Measurements from ENCODE around the gene ONECUT3. TPM values are rescaled to one million over a fixed set of nuclear protein-coding genes. Genes with fewer than 3 reads are reported as not detected.

Gene ONECUT3
- total and polyA plus RNA-seq, 2 donors (not counting 3 experiments of a cell fraction or from before 2014, with no cell fraction given), result not detected

DNA sequence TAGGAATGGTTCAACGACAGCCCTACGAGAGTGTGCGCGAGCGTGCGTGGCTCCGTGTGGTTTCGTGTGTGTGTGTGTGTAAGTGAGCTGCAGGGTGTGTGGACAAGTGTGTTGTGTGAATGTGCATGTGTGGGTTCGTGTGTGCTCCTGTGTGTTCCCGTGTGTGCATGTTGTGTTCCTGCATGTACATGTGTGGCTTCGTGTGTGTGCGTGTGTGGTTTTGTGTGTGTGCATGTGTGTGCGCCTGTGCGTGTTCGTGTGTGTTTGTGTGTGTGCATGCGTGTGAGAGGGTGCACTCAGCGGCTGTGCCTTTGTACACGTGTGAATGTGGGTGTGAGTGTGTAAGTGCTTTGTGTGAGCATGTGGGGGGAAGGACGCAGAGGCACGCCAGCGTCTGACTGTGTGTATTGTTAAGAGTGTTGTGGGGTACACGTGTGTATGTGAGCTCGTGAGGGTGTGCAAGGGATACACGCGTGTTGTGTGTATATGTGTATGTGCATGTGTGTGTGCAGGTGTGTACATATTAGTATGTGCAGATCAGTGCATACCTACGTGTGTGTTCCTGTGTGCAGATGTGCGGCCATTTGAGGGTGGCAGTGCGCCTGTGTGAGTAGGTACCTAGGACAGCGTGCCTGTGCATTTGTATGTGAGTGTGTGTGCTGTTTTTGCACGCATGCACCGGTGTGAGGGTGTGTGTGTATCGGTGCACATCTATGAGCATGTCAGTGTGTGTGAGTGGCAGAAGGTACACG lies 24.3 kb upstream of the ONECUT3 start:
- Histone ChIP-seq H4K20me1 (replicated peaks; ENCODE audit: control insufficient read depth, extremely low read depth, insufficient read depth, low read length) (no peaks in the 10 kb centered on the region), H3K27me3 (ENCODE audit: control insufficient read depth in 2 of 2, insufficient read depth in 2 of 2, low read length in 2 of 2) (peaks cover 3 to 5% of the 10 kb centered on the region in 2 experiments), H3K4me1 (ENCODE audit: control insufficient read depth, extremely low read depth, insufficient read depth, low read length) (peaks cover 3% of the 10 kb centered on the region), H3K79me2 (ENCODE audit: control insufficient read depth, insufficient read depth, low read length) (no peaks in the 10 kb centered on the region), H3K9ac (replicated peaks; ENCODE audit: extremely low read depth, insufficient read depth, low read length) (no peak overlapping the region), H3K4me3 (replicated peaks in 1 of 3; ENCODE audit: insufficient read depth in 1 of 3, low read depth in 1 of 3, low read length in 3 of 3) (no peak overlapping the region), H3K9me3 (replicated peaks; ENCODE audit: control insufficient read depth, insufficient read depth, low read length) (no peaks in the 10 kb centered on the region), H3K4me2 (ENCODE audit: insufficient read depth, low read length) (no peak overlapping the region), H2AFZ (ENCODE audit: low read depth, low read length) (no peak overlapping the region), H3K36me3 (ENCODE audit: control insufficient read depth in 2 of 2, extremely low read depth in 1 of 2, insufficient read depth in 2 of 2, low read length in 2 of 2) (no peaks in the 10 kb centered on the region), H3K9me1 (replicated peaks; ENCODE audit: control insufficient read depth, extremely low read depth, insufficient read depth, low read length) (no peaks in the 10 kb centered on the region), H3K27ac (ENCODE audit: insufficient read depth, low read depth, low read length) (no peak overlapping the region)
- ChIA-PET POLR2A (no interaction called here), CTCF (no interaction called here)
- intact Hi-C loops (cut with micrococcal nuclease) (no loop called here), dilution Hi-C loops (cut with MboI; ENCODE audit: extremely low pct_ligation_motif_present, low sequenced_read_pairs) (no loop called here)
- BruUV-seq (replicated peaks), result no TSS peak
- no peak for FAIRE-seq
- DNase-seq (ENCODE audit: low read depth, low spot score), result no peak
- TF ChIP-seq, protein P1, sequence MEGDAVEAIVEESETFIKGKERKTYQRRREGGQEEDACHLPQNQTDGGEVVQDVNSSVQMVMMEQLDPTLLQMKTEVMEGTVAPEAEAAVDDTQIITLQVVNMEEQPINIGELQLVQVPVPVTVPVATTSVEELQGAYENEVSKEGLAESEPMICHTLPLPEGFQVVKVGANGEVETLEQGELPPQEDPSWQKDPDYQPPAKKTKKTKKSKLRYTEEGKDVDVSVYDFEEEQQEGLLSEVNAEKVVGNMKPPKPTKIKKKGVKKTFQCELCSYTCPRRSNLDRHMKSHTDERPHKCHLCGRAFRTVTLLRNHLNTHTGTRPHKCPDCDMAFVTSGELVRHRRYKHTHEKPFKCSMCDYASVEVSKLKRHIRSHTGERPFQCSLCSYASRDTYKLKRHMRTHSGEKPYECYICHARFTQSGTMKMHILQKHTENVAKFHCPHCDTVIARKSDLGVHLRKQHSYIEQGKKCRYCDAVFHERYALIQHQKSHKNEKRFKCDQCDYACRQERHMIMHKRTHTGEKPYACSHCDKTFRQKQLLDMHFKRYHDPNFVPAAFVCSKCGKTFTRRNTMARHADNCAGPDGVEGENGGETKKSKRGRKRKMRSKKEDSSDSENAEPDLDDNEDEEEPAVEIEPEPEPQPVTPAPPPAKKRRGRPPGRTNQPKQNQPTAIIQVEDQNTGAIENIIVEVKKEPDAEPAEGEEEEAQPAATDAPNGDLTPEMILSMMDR (IDR thresholded peaks at IDR 0.05; ENCODE audit: extremely low read depth in 1 of 2, insufficient read depth in 1 of 2, low read depth in 1 of 2, low read length in 2 of 2), result no peak
- no peak for TF ChIP-seq POLR2AphosphoS5 (IDR thresholded peaks at IDR 0.05; ENCODE audit: insufficient read depth, low read depth, low read length)
- no peak for TF ChIP-seq MYC (IDR thresholded peaks at IDR 0.05; ENCODE audit: low read depth, low read length)
- no peak for TF ChIP-seq FOS (IDR thresholded peaks at IDR 0.05; ENCODE audit: borderline replicate concordance, insufficient read depth, low read length)
- TF ChIP-seq JUN (IDR thresholded peaks at IDR 0.05; ENCODE audit: borderline replicate concordance, insufficient read depth, insufficient read length, low read depth), result no peak
- no peak for TF ChIP-seq EZH2 (IDR thresholded peaks at IDR 0.05; ENCODE audit: borderline replicate concordance, low read depth, low read length, severe bottlenecking)
- TF ChIP-seq, protein P2, sequence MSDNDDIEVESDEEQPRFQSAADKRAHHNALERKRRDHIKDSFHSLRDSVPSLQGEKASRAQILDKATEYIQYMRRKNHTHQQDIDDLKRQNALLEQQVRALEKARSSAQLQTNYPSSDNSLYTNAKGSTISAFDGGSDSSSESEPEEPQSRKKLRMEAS (IDR thresholded peaks at IDR 0.05; ENCODE audit: insufficient read depth, insufficient read length), result no peak
- TF ChIP-seq POLR2A (IDR thresholded peaks at IDR 0.05; ENCODE audit: low read depth, low read length), result no peak
- no peak for TF ChIP-seq GATA2 (IDR thresholded peaks at IDR 0.05; ENCODE audit: insufficient read depth, insufficient read length, low read depth, low read length)
